Liver (tissue), 9 donors: ENCODE results near the gene PCBP4. TPM values are rescaled to one million over a fixed set of nuclear protein-coding genes. Genes with fewer than 3 reads are reported as not detected.

ENCODE experiments used
- DNase-seq: peaks from one replicate; pipeline ENCODE4 v3.0.0-alpha.2; 2017; ENCODE audit warnings: low spot score
- H3K27ac ChIP-seq, 2 donors: one replicate each; pipeline ENCODE4 v1.7.0; 2013; ENCODE audit warnings: inconsistent platforms in 2 of 2, low read length in 2 of 2, control low read depth in 1 of 2, low read depth in 1 of 2, mild to moderate bottlenecking in 1 of 2
- H3K27me3 ChIP-seq, 4 donors: one replicate each; pipeline versions ENCODE4 v1.6.1 to v1.7.0; 2013; ENCODE audit warnings: low read length in 3 of 4, inconsistent platforms in 1 of 4, mild to moderate bottlenecking in 1 of 4, moderate library complexity in 1 of 4; ENCODE audit not compliant: control insufficient read depth in 4 of 4, insufficient read depth in 4 of 4
- H3K36me3 ChIP-seq, 4 donors: one replicate each; pipeline versions ENCODE4 v1.6.1 to v1.7.0; 2013; ENCODE audit warnings: low read length in 3 of 4, mild to moderate bottlenecking in 3 of 4, low read depth in 1 of 4, moderate library complexity in 1 of 4; ENCODE audit not compliant: control insufficient read depth in 4 of 4, insufficient read depth in 3 of 4
- H3K4me1 ChIP-seq, 4 donors: one replicate each; pipeline versions ENCODE4 v1.6.1 to v1.7.0; 2013; ENCODE audit warnings: low read length in 3 of 4, mild to moderate bottlenecking in 3 of 4, moderate library complexity in 1 of 4; ENCODE audit not compliant: control insufficient read depth in 4 of 4, insufficient read depth in 4 of 4
- H3K4me3 ChIP-seq, 3 donors: one replicate each; pipeline versions ENCODE4 v1.6.1 to v1.7.0; 2013; ENCODE audit warnings: low read length in 3 of 3, control low read depth in 1 of 3, low read depth in 1 of 3, mild to moderate bottlenecking in 1 of 3
- H3K9ac ChIP-seq, 2 donors: one replicate each; pipeline ENCODE4 v1.7.0; 2013; ENCODE audit warnings: low read length in 2 of 2, mild to moderate bottlenecking in 2 of 2, moderate library complexity in 2 of 2, control low read depth in 1 of 2, low read depth in 1 of 2
- H3K9me3 ChIP-seq, 4 donors: one replicate each; pipeline versions ENCODE4 v1.6.1 to v1.7.0; 2013; ENCODE audit warnings: low read length in 3 of 4; ENCODE audit not compliant: control insufficient read depth in 4 of 4
- EGR1 ChIP-seq, 2 donors: IDR thresholded peaks; 2 replicates each; pipeline ENCODE4 v1.6.1; 2016 to 2018; ENCODE audit warnings: antibody characterized with exemption in 2 of 2, low read depth in 2 of 2
- GABPA ChIP-seq, 2 donors: IDR thresholded peaks in 1 of 2; conservative IDR thresholded peaks in 1 of 2; 2 replicates each; pipeline ENCODE4 v1.6.1; 2016; ENCODE audit warnings: antibody characterized with exemption in 2 of 2, mild to moderate bottlenecking in 1 of 2, moderate library complexity in 1 of 2
- HNF4A ChIP-seq, 2 donors: conservative IDR thresholded peaks; 2 replicates each; pipeline ENCODE4 v1.6.1; 2016; ENCODE audit warnings: antibody characterized with exemption in 2 of 2, mild to moderate bottlenecking in 2 of 2
- HNF4G ChIP-seq: IDR thresholded peaks from 2 replicates; pipeline ENCODE4 v1.6.1; 2016; ENCODE audit warnings: antibody characterized with exemption
- JUND ChIP-seq, 2 donors: IDR thresholded peaks; 2 replicates each; pipeline ENCODE4 v1.6.1; 2016; ENCODE audit warnings: antibody characterized with exemption in 2 of 2
- MAX ChIP-seq: IDR thresholded peaks from 2 replicates; pipeline ENCODE4 v1.6.1; 2016; ENCODE audit warnings: antibody characterized with exemption
- NR2F2 ChIP-seq: IDR thresholded peaks from 2 replicates; pipeline ENCODE4 v1.6.1; 2016; ENCODE audit warnings: antibody characterized with exemption
- RAD21 ChIP-seq, 2 donors: IDR thresholded peaks; 2 replicates each; pipeline ENCODE4 v1.6.1; 2016; ENCODE audit warnings: antibody characterized with exemption in 2 of 2, mild to moderate bottlenecking in 2 of 2
- REST ChIP-seq: IDR thresholded peaks from 2 replicates; pipeline ENCODE4 v1.6.1; 2016; ENCODE audit warnings: antibody characterized with exemption, mild to moderate bottlenecking
- RXRA ChIP-seq, 2 donors: IDR thresholded peaks; 2 replicates each; pipeline ENCODE4 v1.6.1; 2017 to 2018; ENCODE audit warnings: antibody characterized with exemption in 2 of 2, mild to moderate bottlenecking in 1 of 2
- SP1 ChIP-seq: IDR thresholded peaks from 2 replicates; pipeline ENCODE4 v1.6.1; 2018; ENCODE audit warnings: antibody characterized with exemption, mild to moderate bottlenecking
- TAF1 ChIP-seq: conservative IDR thresholded peaks from 2 replicates; pipeline ENCODE4 v1.6.1; 2016; ENCODE audit warnings: antibody characterized with exemption, mild to moderate bottlenecking
- YY1 ChIP-seq: IDR thresholded peaks from 2 replicates; pipeline ENCODE4 v1.6.1; 2016; ENCODE audit warnings: antibody characterized with exemption, mild to moderate bottlenecking
- WGBS: extraction: QIAGEN DNeasy Blood & Tissue Kit; methylation state at CpG from one replicate; pipeline ENCODE4 v1.1.7; 2013; 5-methylcytosine and 5-hydroxymethylcytosine counted together
- polyA plus RNA-seq, 2 donors: library from polyadenylated mRNA; stranded (reverse) in 1 of 2; unstranded in 1 of 2; fragments of 200-250 nt in 1 of 2; fragments of >200 nt in 1 of 2; fragmentation: Nextera tagmentation in 1 of 2; extraction: Ambion mirVana in 1 of 2; gene quantifications; one replicate each; pipeline versions ENCODE4 v1.2.1 to v1.2.3, GENCODE V29; 2013 to 2015
- total RNA-seq, 2 donors: library from RNA; depleted of rRNA; stranded (reverse); fragments of >200 nt; gene quantifications; one replicate each; pipeline ENCODE4 v1.2.3, GENCODE V29; 2014
- TF ChIP-seq, protein P1 (sequence below): IDR thresholded peaks from 2 replicates; pipeline ENCODE4 v1.6.1; 2016; ENCODE audit warnings: antibody characterized with exemption
- donor health status: healthy.
- donor health status: healthy.
- donor health status: healthy.
- donor health status: healthy.
- donor health status: healthy.

PCBP4 gene
- total and polyA plus RNA-seq, 4 donors = 2.7 to 7.9 (median 4.5) TPM

GRCh38 chr3:51940648-51941462 lies 26.4 kb downstream of the PCBP4 start:
- H3K27me3 ChIP-seq = no peaks in the 10 kb centered on the region
- no peaks in the 10 kb centered on the region for H3K9me3 ChIP-seq
- peak overlapping the region; percentile 38 to 70 for H3K9ac ChIP-seq
- WGBS = 33% methylated on average over 13 of the region's 13 CpGs
- DNase-seq = peak; percentile 25
- peak overlapping the region; percentile 79 to 94 (median 81) for H3K4me3 ChIP-seq
- peaks cover 4 to 30% (median 15%) of the 10 kb centered on the region in 4 donors for H3K36me3 ChIP-seq
- H3K4me1 ChIP-seq = peaks cover 10 to 31% (median 23%) of the 10 kb centered on the region in 4 donors
- no peak overlapping the region for H3K27ac ChIP-seq
- TF ChIP-seq HNF4A (conservative IDR thresholded peaks at IDR 0.05) (no peak), RXRA (IDR thresholded peaks at IDR 0.05) (no peak), GABPA (IDR thresholded peaks at IDR 0.05 in 1 of 2, conservative IDR thresholded peaks at IDR 0.05 in 1 of 2) (no peak), EGR1 (IDR thresholded peaks at IDR 0.05; ENCODE audit: low read depth in 2 of 2) (no peak), RAD21 (IDR thresholded peaks at IDR 0.05) (no peak), REST (no peak), MAX (no peak), HNF4G (no peak), NR2F2 (no peak), TAF1 (no peak), JUND (IDR thresholded peaks at IDR 0.05) (no peak), YY1 (no peak)

- 93% methylated on average over 9 of the region's 9 CpGs for WGBS
- Histone ChIP-seq H3K4me1 (peaks cover 10 to 31% (median 23%) of the 10 kb centered on the region in 4 donors), H3K27ac (no peak overlapping the region), H3K9me3 (no peaks in the 10 kb centered on the region), H3K27me3 (no peaks in the 10 kb centered on the region), H3K36me3 (peaks cover 16 to 41% (median 28%) of the 10 kb centered on the region in 4 donors), H3K9ac (no peak overlapping the region), H3K4me3 (no peak overlapping the region)
- TF ChIP-seq HNF4G (no peak), SP1 (no peak), EGR1 (IDR thresholded peaks at IDR 0.05; ENCODE audit: low read depth in 2 of 2) (no peak), MAX (no peak), RXRA (IDR thresholded peaks at IDR 0.05) (no peak), RAD21 (IDR thresholded peaks at IDR 0.05) (no peak)
- TF ChIP-seq, protein P1, sequence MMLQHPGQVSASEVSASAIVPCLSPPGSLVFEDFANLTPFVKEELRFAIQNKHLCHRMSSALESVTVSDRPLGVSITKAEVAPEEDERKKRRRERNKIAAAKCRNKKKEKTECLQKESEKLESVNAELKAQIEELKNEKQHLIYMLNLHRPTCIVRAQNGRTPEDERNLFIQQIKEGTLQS = no peak
- DNase-seq = no peak
Observed at GRCh38 chr3:51938780-51939425, 28.4 kb downstream of the PCBP4 start.
